GM19099 (cell line): ENCODE measurements around the gene KIF26B.

Experiments
- POLR2A ChIP-seq: IDR thresholded peaks from 3 replicates; pipeline ENCODE4 v1.6.1; 2011; ENCODE audit warnings: low read depth; ENCODE audit not compliant: insufficient read length; ENCODE audit errors: extremely low read depth

Gene KIF26B

DNA sequence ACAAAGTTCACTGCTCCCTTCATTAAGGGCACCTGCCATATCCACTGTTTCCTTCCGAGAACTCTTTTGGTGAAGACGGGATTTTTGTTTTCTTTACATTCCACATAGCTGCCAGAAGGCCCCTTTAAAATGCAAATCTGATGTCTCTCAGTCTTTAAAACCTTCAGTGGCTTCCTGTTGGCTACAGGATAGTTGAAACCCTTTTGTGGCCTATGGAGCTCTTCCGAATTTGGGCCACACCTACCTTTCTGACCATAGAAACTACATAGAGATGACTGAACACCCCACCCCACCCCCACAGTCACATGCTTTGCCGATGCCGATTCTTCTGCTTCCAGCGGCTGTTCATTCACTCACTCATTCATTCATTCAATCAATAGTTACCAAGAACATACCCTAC lies 502.6 kb downstream of the KIF26B start:
- TF ChIP-seq POLR2A = no peak

DNA sequence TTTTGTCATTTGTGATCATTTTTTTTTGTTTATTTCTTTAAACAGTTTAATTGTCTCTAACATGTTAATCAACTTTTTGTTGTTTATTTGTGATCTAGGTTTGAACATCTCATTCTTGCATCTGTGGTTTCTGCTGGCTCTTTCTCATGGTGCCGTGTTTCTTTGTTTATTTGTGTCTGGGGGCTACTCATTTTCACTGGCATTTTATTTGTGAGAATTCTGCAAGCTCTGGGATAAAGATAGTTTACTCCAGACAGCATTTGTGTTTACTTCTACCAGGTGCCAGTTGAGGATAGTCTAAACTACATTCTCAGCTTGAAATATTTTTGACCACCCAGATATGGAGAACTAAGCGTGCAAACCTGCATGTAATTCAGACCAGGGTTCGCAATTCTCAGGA lies 508.6 kb downstream of the KIF26B start:
- TF ChIP-seq POLR2A = no peak

DNA sequence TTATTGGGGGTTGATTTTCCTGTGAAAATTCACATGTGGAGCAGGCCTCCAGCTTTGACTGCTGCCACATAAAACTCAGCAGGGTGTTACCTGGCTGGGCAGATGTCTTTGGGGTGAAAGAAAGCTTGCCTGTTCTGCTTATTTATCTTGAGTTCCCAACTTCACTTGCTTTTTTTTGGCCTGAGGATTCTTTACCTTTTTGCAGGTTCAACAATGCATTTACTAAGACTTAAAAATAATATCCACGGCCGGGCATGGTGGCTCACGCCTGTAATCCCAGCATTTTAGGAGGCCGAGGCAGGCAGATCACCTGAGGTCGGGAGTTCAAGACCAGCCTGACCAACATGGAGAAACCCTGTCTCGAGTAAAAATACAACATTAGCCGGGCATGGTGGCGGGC lies 509.1 kb downstream of the KIF26B start:
- TF ChIP-seq POLR2A = no peak

DNA sequence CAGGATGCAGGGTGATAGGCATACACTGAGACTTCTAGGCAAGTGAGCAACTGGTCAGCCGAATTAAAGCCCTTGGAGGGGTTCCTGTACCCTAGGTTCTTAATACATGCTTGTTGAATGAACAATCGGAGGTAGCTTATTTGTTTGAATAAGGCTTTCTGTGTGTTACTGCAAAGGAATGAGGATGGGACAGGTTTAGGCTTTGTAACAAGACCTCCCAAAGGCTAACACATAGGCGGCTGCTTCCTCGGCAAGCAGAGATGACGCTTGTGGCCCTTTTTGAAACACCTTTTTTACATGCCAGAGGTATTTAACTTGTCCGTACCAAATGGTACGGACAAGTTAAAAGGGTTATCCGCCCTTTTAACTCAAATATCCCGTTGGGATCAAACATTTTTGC lies 511.6 kb downstream of the KIF26B start:
- no peak for TF ChIP-seq POLR2A

DNA sequence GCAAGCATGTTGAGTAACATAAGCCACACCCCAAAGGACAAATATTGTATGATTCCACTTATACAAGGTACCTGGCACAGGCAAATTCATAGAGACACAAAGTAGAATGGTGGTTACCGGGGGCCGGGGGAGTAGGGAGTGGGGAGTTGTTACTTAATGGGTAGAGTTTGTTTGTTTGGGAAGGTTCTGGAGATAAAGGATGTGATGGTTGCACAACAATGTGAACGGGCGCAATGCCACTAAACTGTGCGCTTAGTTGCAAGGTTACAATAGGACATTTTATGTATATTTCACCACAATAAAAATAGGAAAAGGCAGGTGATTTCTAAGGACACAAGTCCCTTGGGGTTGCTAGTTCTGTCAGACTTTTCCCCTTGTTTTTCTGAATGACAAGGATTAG lies 516.6 kb downstream of the KIF26B start:
- TF ChIP-seq POLR2A = no peak

DNA sequence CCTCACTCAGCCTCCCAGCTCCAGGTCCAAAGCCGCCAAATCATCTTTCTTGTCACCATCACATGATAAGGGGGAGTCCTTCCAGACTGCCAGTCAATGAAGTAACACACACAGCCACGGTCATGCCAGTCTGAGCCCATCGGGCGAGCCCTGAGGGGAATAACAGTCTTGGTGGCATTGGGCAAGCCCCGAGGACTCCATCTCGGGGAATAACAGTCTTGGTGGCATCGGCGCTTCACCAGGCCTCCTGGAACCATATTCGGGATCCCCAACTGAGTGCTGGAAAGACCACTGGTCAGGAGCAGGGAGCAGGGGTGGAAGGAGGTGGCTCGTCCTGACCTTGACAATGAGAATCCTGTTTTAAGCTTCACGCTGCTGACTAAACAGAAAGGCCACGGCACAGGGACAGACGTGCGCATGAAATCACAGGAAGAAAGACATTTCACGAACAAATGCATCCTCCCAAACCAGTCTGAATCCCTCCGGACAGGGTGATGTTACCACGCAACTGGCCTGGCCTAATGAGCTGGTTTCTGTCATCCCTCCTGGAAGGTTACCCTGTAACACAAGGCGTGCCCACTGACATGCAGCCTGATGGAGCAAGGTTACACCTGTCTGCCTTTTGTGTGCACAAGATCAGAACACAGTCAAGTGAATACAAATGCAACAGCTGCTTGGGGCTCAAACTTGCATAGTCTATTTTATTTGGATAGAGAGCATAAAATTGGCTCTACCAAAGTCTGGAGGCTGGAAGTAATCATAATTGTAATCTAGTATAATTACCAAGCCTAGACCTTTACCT lies 517.4 kb downstream of the KIF26B start:
- TF ChIP-seq POLR2A = no peak

DNA sequence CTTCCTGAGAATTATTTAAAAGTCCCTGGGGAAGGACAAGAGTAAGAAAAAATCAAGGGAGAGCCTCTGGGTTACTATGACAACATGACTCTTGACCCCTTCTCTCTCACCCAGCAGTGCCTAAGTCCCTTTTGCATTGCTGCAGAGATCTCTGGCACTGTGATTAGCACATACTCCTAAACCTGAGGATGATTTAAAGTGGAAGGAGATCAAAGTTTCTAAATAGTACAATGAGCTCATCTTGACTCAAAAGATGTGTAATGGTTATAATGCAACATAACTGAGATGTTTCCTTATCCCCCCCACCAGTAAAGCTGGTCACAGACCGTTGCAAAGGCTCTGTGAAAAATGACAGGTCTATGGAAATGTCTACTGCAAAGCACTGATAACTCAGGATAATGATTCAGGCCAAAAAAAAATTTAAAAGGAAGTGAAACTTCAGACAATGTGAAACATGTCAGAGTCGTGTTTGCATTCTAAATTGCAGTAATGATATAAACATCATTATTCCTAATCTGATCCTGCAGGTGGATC lies 519.2 kb downstream of the KIF26B start:
- no peak for TF ChIP-seq POLR2A

DNA sequence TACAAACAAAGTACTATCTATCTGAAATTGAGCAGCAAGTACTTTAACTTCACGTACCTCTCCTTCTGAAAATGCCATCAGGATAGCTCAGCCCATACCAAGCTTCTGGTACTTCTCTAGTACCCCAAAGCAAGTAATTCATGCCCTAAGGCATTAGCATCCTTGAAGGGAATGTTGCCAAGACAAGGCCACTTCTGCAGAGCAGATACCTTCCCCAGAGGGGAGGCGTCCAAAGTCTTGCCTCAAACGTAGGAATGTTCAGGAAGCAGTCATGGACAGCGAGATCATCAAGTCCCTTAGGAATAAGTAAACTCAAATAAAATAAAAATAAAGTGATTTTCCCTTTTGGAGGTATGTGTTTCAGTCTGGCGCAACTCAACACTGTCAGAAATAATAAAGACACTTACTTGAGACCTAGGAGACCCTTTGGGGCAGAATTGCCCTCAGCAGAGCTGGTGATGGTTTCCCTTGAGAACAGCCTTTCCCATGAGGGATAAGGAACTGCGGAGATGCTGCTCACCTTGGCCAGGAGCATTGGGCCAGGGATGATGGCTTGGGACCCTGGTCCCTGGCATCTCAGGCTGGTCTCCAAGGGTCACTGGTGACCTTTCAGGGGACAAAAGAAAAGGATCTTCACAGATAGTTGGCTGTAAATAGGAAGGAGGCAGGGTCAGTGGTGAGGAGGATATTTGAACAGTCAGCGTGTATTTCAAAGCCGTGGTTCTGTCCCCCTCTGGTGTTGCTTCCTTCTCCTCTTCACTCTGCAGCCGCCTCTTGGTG lies 522.9 kb downstream of the KIF26B start:
- TF ChIP-seq POLR2A = no peak

DNA sequence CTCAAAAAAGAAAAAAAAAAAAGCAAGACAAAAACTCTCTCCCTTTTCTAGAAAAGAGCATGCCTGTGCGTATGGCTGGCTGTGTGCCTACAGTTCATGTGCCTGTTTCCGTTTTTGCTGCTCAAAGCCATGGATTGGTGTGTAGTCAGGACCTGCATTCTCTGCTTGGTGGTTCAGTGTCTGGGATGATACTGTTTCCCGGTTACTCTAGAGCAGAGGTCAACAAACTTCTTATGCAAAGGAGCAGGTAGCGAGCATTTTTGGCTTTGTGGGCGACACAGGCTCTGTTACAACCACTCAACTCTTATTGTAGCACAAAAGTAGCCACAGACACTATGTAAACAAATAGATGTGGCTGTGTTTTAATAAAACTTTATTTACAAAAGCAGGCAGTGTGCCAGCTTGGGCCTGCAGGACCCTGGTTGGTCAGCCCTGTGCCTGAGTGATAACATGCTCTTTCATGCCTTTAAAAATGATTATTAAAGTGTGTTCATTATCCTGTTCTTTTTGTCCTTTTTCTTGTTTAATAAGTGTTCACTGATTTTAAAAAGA lies 524.2 kb downstream of the KIF26B start:
- no peak for TF ChIP-seq POLR2A

DNA sequence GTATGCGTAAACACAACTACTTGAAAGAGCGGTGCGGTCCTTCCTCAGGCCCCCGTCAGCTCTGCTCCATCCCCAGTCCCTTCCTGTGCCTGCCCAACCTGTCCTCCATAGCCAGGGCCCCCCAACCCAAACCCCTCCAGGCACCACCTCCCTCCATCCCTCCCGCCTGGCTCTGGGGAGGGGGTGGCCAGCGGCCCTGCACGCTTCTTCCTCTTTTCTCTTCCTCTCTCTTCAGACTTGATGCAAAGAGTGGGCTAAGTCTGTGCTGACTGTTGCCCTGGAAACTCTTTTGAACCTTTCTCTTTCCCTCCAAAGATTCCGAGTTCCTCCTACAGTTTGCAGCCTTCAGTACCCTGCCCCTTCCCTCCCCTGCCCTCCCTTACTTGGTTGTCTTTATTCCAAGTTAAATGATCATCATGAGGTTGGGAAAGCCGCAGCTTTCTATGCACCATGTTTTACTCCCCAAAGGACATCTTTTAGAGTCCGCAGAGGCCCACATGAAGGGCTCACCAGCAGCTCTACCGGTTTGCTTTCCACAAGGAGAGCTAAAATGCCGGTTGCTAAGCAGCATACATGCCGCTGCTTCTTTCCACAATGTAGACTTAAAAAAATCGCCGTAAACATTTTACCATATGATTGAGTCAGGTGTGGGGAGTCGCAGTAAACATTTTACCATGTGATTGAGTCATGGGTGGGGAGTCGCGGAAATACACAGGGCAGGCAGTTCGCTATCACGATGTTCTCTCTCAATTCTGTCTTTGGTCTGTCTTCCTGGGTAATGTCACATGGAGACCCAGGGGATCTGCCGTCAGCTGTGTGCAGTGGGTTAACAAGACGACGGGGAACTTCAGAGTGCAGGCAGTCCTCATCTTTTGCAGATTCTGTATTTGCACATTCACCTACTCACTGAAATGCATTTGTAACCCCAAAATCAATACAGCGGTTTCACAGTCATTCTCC lies 525.3 kb downstream of the KIF26B start:
- TF ChIP-seq POLR2A = no peak

DNA sequence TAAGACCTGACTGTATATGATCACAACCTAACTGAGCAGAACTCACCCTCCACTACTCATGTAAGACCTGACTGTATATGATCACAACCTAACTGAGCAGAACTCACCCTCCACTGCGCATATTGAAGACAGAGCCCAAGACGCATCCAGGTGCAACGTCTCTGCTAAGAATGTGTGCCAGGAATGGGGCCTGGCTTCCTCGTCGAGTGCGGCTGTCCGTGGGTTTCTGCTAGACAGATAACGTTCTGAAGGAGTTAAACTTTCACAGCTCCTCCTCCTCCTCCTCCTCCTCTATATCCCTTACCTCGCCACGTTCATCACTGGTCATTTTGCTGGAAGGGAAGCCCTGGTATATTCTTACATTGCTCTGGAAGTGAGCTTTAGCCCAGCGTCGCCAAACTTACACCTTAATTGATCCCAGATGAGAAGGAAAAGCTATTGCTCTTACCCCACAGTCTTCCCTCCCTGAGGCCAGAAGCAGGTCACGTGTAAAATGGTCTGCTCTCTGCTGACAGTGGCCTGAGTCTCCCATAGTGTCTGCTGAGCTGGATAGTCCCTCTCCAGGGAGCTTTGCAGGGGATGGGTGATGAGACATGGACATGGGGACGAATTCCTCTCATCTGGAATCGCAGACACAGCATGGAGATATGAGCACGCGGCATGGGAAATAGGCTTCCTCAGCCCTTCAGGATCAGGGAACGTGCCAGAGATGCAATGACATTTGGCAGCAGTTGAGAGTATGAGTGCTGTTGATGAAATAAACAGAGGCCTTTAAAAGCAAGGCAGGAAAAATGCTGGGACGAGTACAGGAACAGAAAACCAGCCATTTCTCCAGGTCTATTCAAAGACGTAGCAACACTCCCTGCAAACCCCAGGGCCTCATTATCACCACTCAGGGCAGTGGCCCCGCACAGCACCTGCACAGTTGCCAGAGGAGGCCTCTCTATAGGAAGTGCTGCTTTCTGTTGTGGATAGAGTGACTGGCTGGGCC lies 528.1 kb downstream of the KIF26B start:
- no peak for TF ChIP-seq POLR2A

DNA sequence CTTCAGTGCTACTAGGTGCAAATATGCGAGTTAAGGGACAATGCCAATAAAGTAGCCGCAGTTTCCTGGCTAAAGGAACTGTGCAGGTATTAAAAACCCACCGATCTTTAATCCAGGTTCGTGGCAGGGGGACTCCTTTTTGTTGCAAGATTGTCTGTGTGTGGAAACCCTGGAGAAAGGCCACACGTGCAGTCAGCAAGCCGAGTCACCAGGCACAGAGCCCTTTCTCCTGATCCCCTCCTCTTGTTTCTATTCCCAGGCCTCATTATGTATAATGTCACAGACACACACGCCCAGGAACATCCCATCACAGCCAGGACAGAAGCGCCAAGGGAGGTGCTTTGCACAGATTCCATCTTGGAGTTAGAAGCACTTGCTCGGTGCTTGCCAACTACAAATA lies 528.9 kb downstream of the KIF26B start:
- TF ChIP-seq POLR2A = no peak

DNA sequence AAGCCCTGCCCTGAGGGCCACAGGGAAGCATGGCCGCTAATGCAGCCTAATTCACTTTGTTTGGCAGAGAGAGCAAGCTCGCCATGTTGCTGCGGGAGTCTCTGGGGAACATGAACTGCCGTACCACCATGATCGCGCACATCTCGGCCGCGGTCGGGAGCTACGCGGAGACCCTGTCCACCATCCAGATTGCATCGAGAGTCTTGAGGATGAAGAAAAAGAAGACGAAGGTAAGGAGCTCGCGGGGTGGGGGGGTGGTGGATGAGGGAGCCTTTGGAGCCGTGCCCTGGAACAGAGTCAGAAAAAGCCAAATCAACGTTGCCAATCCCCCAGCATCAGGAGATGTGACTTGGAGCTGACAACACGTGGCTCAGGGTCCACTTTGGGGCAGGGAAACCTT lies 529.4 kb downstream of the KIF26B start:
- no peak for TF ChIP-seq POLR2A

DNA sequence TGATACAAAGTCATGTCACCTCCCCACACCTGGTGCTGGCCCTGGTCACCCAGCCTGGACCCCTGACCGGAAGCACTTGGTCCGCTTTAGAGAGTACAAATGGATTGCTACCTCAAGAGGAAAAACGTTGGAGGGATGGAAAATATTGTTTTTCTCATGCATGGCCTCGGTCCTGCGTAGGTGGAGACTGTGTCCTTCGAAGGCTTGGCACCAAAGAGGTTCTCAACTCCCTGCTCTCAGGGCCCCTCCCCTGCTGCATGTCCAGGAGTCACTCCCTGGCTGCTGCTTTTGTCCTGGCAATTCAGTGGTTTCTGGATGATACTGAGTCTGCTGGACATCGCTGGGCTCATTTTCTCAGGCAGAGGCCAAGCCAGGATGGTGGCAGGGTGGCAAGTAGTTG lies 529.8 kb downstream of the KIF26B start:
- no peak for TF ChIP-seq POLR2A
